Keratinocyte (primary cell): ENCODE data around the gene KPNA4. TPM values are rescaled to one million over a fixed set of nuclear protein-coding genes. Genes with fewer than 3 reads are reported as not detected.
A peak's percentile ranks its signal among the peaks of the same experiment; 100 is the strongest.

Source experiments
- DNase-seq: peaks from one replicate; pipeline ENCODE4 v3.0.0-alpha.2; 2011; ENCODE audit warnings: low read depth, missing footprints, low spot score
- FAIRE-seq: peaks from 2 replicates; lab custom pipeline; 2011; peaks lifted over from hg19 to GRCh38; lab: Jason Lieb, UNC
- H2AFZ ChIP-seq: 2 replicates; pipeline ENCODE4 v1.6.0; 2012; ENCODE audit warnings: low read length, control low read depth, inconsistent platforms; ENCODE audit not compliant: control insufficient read depth
- H3K27ac ChIP-seq: 2 replicates; pipeline ENCODE4 v1.5.1; 2011; ENCODE audit warnings: low read length; ENCODE audit not compliant: control insufficient read depth, insufficient read depth
- H3K27me3 ChIP-seq: 3 replicates; pipeline ENCODE4 v1.6.0; 2011; ENCODE audit warnings: low read length; ENCODE audit not compliant: control insufficient read depth, insufficient read depth; ENCODE audit errors: extremely low read depth
- H3K36me3 ChIP-seq, 2 experiments: 2 replicates in 1 of 2; 3 replicates in 1 of 2; pipeline ENCODE4 v1.5.1; 2011; ENCODE audit warnings: low read length in 2 of 2, mild to moderate bottlenecking in 1 of 2; ENCODE audit not compliant: control insufficient read depth in 2 of 2, insufficient read depth in 2 of 2; ENCODE audit errors: extremely low read depth in 1 of 2
- H3K4me1 ChIP-seq: 3 replicates; pipeline ENCODE4 v1.5.1; 2011; ENCODE audit warnings: low read length; ENCODE audit not compliant: control insufficient read depth, insufficient read depth; ENCODE audit errors: extremely low read depth
- H3K4me2 ChIP-seq: 3 replicates; pipeline ENCODE4 v1.6.0; 2011; ENCODE audit warnings: low read depth, low read length; ENCODE audit not compliant: control insufficient read depth, insufficient read depth; ENCODE audit errors: extremely low read depth
- H3K4me3 ChIP-seq, 3 experiments: fragments of 200-600 bp in 1 of 3; sonication (generic) in 1 of 3; 2 replicates in 2 of 3; 3 replicates in 1 of 3; pipeline ENCODE4 v1.5.1; 2011 to 2016; ENCODE audit warnings: low read length in 3 of 3, mild to moderate bottlenecking in 3 of 3, control low read depth in 2 of 3, inconsistent platforms in 1 of 3, low read depth in 1 of 3, mixed read lengths in 1 of 3, mixed run types in 1 of 3, moderate library complexity in 1 of 3; ENCODE audit not compliant: control insufficient read depth in 2 of 3, insufficient read depth in 2 of 3; ENCODE audit errors: extremely low read depth in 1 of 3
- H3K79me2 ChIP-seq: 2 replicates; pipeline ENCODE4 v1.6.0; 2012; ENCODE audit warnings: low read length; ENCODE audit not compliant: control insufficient read depth, insufficient read depth
- H3K9ac ChIP-seq: 3 replicates; pipeline ENCODE4 v1.6.0; 2011; ENCODE audit warnings: low read length; ENCODE audit not compliant: control insufficient read depth, insufficient read depth; ENCODE audit errors: extremely low read depth
- H3K9me1 ChIP-seq: 3 replicates; pipeline ENCODE4 v1.6.0; 2011; ENCODE audit warnings: low read length; ENCODE audit not compliant: control insufficient read depth, insufficient read depth; ENCODE audit errors: extremely low read depth
- H3K9me3 ChIP-seq: 2 replicates; pipeline ENCODE4 v1.5.1; 2012; ENCODE audit warnings: low read depth, low read length; ENCODE audit not compliant: control insufficient read depth
- H4K20me1 ChIP-seq: 3 replicates; pipeline ENCODE4 v1.6.0; 2011; ENCODE audit warnings: low read length; ENCODE audit not compliant: control insufficient read depth, insufficient read depth; ENCODE audit errors: extremely low read depth
- CTCF ChIP-seq, 3 experiments: IDR thresholded peaks in 1 of 3; conservative IDR thresholded peaks in 1 of 3; optimal IDR thresholded peaks in 1 of 3; 2 replicates in 2 of 3; 3 replicates in 1 of 3; pipeline versions ENCODE3 to v1.5.1; 2011; ENCODE audit warnings: low read length in 3 of 3, mild to moderate bottlenecking in 3 of 3, moderate library complexity in 2 of 3, control low read depth in 1 of 3, inconsistent platforms in 1 of 3; ENCODE audit not compliant: insufficient read depth in 2 of 3; ENCODE audit errors: extremely low read depth in 1 of 3
- EZH2 ChIP-seq: IDR thresholded peaks from one replicate; pipeline ENCODE4 v1.6.1; 2012; ENCODE audit warnings: inconsistent platforms, mild to moderate bottlenecking, low read length, moderate library complexity
- dilution Hi-C: fragments of 300-500 bp; cut with MboI; formaldehyde crosslinking; loops from one replicate; pipeline ENCODE4 v1.7.0; 2020; ENCODE audit warnings: low sequenced_read_pairs; ENCODE audit not compliant: extremely low pct_ligation_motif_present
- polyA plus RNA-seq, 5 experiments: library from polyadenylated mRNA; depleted of rRNA in 3 of 5; stranded (reverse) in 3 of 5; stranded (forward) in 1 of 5; unstranded in 1 of 5; fragments of >200 nt; gene quantifications; 1 replicate in 1 of 5; 2 replicates in 3 of 5; 3 replicates in 1 of 5; pipeline versions ENCODE4 v1.2.1 to v1.2.3, GENCODE V29; 2011 to 2012; ENCODE audit warnings: missing spikeins in 2 of 5, low read depth in 1 of 5, low replicate concordance in 1 of 5

Gene KPNA4
- polyA plus RNA-seq, 1 donor (not counting 4 experiments of a cell fraction or from before 2014, with no cell fraction given): 42.0 TPM

DNA sequence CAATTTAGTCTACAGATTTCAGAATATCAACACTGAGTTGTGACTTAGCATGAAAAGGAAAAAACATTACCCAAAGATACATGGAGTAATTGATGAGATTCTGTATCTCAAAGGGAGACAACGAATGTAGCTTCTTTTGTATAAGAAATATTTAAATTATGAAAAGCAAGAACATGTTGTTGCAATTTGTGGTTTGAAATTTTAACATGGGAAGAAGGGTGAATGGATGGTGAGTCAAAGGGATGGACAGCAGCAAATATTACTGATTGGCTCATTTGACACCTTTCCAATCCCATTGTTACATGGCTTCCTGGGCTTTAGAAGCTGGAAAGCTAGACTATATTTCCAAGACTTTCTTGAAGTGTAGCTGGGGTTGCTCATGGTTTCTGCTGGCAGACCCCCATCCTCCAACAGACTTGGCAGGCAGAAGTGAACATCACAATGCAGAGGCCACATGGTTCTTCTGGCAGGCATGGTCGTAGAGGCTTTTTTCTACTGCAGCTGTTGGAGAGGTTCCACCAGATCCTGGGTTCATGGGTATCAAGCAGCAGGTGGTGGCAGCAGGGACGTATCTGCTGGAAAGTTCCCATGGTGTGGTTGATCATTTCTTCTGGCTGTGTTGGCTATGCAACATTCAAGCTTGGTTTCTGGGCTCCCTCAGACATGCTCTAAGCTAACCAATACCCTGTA is 47.2 kb upstream of the KPNA4 start:
- H3K4me2 ChIP-seq: peak overlapping the region; percentile 42
- no peaks in the 10 kb centered on the region for H3K27me3 ChIP-seq
- H3K4me1 ChIP-seq: peaks cover 31% of the 10 kb centered on the region
- FAIRE-seq: peak; percentile 55
- dilution Hi-C loops: no loop called here
- no peaks in the 10 kb centered on the region for H3K79me2 ChIP-seq
- no peak overlapping the region for H3K27ac ChIP-seq
- H2AFZ ChIP-seq: no peak overlapping the region
- no peaks in the 10 kb centered on the region for H3K36me3 ChIP-seq
- no peaks in the 10 kb centered on the region for H3K9me1 ChIP-seq
- no peak for DNase-seq
- no peak for TF ChIP-seq CTCF (optimal IDR thresholded peaks at IDR 0.05 in 1 of 3, IDR thresholded peaks at IDR 0.05 in 1 of 3, conservative IDR thresholded peaks at IDR 0.05 in 1 of 3; ENCODE audit: extremely low read depth in 1 of 3, insufficient read depth in 2 of 3, low read length in 3 of 3)
- no peaks in the 10 kb centered on the region for H3K9me3 ChIP-seq
- H4K20me1 ChIP-seq: no peaks in the 10 kb centered on the region
- no peak overlapping the region for H3K9ac ChIP-seq
- no peak overlapping the region for H3K4me3 ChIP-seq

DNA sequence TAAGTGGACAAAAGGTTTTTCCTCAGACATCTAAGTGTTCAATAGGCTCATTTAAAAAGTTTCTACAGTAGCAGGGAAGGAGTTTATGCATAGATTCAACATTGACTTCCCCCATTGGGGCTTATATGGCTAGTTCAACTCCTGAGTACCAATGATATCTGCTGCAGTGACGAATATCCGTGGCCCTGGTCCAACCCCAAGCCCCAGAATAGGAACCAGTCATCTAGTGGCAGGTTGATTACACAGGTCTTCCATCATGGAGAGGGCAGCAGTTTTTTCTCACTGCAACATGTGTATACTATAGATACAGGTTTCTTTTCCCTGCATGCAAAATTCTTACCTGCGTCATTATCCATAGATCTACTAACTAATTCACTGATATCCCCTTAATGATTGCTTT is 45.8 kb upstream of the KPNA4 start:
- H3K79me2 ChIP-seq: no peaks in the 10 kb centered on the region
- dilution Hi-C loops: no loop called here
- H3K36me3 ChIP-seq: no peaks in the 10 kb centered on the region
- H3K4me1 ChIP-seq: peaks cover 22% of the 10 kb centered on the region
- H3K9me3 ChIP-seq: no peaks in the 10 kb centered on the region
- H3K27me3 ChIP-seq: no peaks in the 10 kb centered on the region
- no peak for DNase-seq
- no peak overlapping the region for H3K4me2 ChIP-seq
- no peaks in the 10 kb centered on the region for H4K20me1 ChIP-seq
- no peak overlapping the region for H2AFZ ChIP-seq
- H3K9me1 ChIP-seq: no peaks in the 10 kb centered on the region
- no peak overlapping the region for H3K9ac ChIP-seq
- no peak overlapping the region for H3K4me3 ChIP-seq
- no peak for FAIRE-seq
- no peak overlapping the region for H3K27ac ChIP-seq
- TF ChIP-seq EZH2 (no peak), CTCF (optimal IDR thresholded peaks at IDR 0.05 in 1 of 3, IDR thresholded peaks at IDR 0.05 in 1 of 3, conservative IDR thresholded peaks at IDR 0.05 in 1 of 3; ENCODE audit: extremely low read depth in 1 of 3, insufficient read depth in 2 of 3, low read length in 3 of 3) (no peak)
